OCI-LY3 (cell line): ENCODE data around the gene UGT1A4.

Source experiments
- H2AFZ ChIP-seq: fragments of 200-600, 300-600 bp; shearing (Covaris generic); 2 replicates; pipeline ENCODE4 v1.6.0; 2014; ENCODE audit warnings: antibody characterized with exemption, low read depth, low read length
- H3K27ac ChIP-seq: fragments of 200-600, 300-600 bp; sonication (generic); 2 replicates; pipeline ENCODE4 v1.5.1; 2014; ENCODE audit warnings: mild to moderate bottlenecking, low read length, moderate library complexity, mixed read lengths
- H3K27me3 ChIP-seq: fragments of 200-600, 300-600 bp; sonication (generic); 2 replicates; pipeline ENCODE4 v1.6.1; 2014; ENCODE audit warnings: low read depth, low read length, mixed read lengths
- H3K36me3 ChIP-seq: fragments of 200-600, 300-600 bp; sonication (generic); replicated peaks from 2 replicates; pipeline ENCODE3; 2014; ENCODE audit warnings: low read depth, low read length, mixed read lengths
- H3K4me1 ChIP-seq: fragments of 300-600, 200-600 bp; sonication (generic); 2 replicates; pipeline ENCODE4 v1.6.1; 2014; ENCODE audit warnings: low read length, mixed read lengths
- H3K4me2 ChIP-seq: fragments of 200-600, 300-600 bp; sonication (generic); 2 replicates; pipeline ENCODE4 v1.6.1; 2014; ENCODE audit warnings: low read length, mixed read lengths
- H3K4me3 ChIP-seq: fragments of 300-600, 200-600 bp; sonication (generic); 2 replicates; pipeline ENCODE4 v1.5.1; 2014; ENCODE audit warnings: antibody characterized with exemption, mild to moderate bottlenecking, low read length, moderate library complexity
- H3K79me2 ChIP-seq: fragments of 300-600, 200-600 bp; shearing (Covaris generic); 2 replicates; pipeline ENCODE4 v1.6.1; 2014; ENCODE audit warnings: mild to moderate bottlenecking, low read length, mixed read lengths
- H3K9ac ChIP-seq: fragments of 300-600, 200-600 bp; shearing (Covaris generic); 2 replicates; pipeline ENCODE4 v1.6.0; 2014; ENCODE audit warnings: mild to moderate bottlenecking, low read length, moderate library complexity
- H3K9me3 ChIP-seq: fragments of 200-600, 300-600 bp; shearing (Covaris generic); 2 replicates; pipeline ENCODE4 v1.6.1; 2014; ENCODE audit warnings: low read length, mixed read lengths; ENCODE audit not compliant: insufficient read depth
- H4K20me1 ChIP-seq: fragments of 200-600, 300-600 bp; sonication (generic); 2 replicates; pipeline ENCODE4 v1.6.1; 2016; ENCODE audit warnings: low read length, mixed read lengths; ENCODE audit not compliant: insufficient read depth
- EZH2phosphoT487 ChIP-seq: fragments of 200-600 bp; shearing (Covaris generic); IDR thresholded peaks from 2 replicates; pipeline ENCODE4 v1.6.1; 2018; ENCODE audit warnings: antibody characterized with exemption, mixed run types, low read depth
- TF ChIP-seq, protein P1 (sequence below): fragments of 200-600, 300-600 bp; sonication (generic); IDR thresholded peaks from 2 replicates; pipeline ENCODE4 v1.5.1; 2014; ENCODE audit warnings: antibody characterized with exemption, low read length, low read depth

Gene UGT1A4

DNA sequence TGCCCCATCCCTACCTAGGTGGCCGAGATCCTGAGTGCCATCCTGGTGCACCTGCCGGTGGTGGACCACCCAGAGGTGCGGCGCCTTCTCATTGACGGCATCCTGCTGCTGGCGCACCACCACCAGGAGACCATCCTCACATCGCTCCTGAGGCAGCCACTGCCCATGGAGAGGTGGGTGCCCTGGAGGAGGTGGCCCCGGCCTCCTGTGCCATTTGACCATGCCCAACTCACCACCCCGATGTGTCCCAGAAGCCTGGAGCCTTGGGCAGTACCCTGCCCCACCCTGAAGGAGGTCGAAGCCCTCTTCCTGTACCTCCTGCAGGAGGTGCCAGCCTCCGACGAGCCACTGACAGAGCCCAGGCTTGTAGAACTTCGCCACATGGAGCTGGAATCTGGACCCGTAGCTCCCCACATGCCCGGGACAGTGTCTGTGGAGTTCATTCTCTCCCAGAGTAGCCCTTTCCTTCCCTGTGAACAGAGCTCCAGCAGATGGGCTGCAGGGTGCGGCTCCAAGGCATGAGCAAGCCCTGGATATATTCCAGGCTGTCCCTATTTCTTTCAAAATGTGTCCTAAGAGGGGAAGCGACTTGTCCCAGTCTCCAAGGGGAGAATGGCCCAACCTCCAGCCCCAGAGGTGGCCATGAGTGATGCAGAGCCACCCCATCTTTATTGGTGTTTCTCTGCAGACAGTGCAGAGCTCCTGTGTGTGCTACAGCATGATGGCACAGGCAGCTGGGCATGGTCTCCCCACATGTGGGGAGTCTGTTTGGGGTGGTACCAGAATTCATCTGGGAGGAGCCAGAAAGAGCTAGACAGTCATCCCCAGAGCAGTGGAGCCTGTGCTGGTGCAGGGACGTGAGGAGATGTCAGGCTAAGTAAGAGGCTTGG is 101.6 kb downstream of the UGT1A4 start:
- no peaks in the 10 kb centered on the region for H3K9me3 ChIP-seq
- H3K4me2 ChIP-seq, result no peak overlapping the region
- H3K4me3 ChIP-seq, result no peak overlapping the region
- no peak overlapping the region for H3K27ac ChIP-seq
- H3K36me3 ChIP-seq, result no peaks in the 10 kb centered on the region
- TF ChIP-seq, protein P1, sequence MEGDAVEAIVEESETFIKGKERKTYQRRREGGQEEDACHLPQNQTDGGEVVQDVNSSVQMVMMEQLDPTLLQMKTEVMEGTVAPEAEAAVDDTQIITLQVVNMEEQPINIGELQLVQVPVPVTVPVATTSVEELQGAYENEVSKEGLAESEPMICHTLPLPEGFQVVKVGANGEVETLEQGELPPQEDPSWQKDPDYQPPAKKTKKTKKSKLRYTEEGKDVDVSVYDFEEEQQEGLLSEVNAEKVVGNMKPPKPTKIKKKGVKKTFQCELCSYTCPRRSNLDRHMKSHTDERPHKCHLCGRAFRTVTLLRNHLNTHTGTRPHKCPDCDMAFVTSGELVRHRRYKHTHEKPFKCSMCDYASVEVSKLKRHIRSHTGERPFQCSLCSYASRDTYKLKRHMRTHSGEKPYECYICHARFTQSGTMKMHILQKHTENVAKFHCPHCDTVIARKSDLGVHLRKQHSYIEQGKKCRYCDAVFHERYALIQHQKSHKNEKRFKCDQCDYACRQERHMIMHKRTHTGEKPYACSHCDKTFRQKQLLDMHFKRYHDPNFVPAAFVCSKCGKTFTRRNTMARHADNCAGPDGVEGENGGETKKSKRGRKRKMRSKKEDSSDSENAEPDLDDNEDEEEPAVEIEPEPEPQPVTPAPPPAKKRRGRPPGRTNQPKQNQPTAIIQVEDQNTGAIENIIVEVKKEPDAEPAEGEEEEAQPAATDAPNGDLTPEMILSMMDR, result no peak
- TF ChIP-seq EZH2phosphoT487, result no peak
- no peaks in the 10 kb centered on the region for H4K20me1 ChIP-seq
- H2AFZ ChIP-seq, result no peak overlapping the region
- no peaks in the 10 kb centered on the region for H3K4me1 ChIP-seq
- no peak overlapping the region for H3K9ac ChIP-seq
- no peaks in the 10 kb centered on the region for H3K27me3 ChIP-seq
- H3K79me2 ChIP-seq, result no peaks in the 10 kb centered on the region

DNA sequence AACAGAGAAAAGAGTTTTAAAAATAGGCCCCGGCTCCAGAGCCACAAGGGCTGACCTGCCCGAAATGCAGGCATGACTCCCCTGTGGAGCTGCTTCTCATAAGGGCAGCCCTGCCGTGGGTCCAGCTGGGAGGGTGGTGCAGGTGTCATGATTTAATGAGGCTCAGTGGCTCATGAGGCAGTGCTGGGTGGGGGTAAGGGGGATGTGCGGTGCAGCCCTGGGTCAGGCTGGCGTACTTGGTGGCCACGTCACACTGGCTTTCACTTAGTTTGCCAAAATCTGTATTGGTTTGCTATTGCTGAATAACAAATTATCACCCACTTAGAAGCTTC is 102.2 kb downstream of the UGT1A4 start:
- Histone ChIP-seq H3K9me3 (no peaks in the 10 kb centered on the region), H2AFZ (no peak overlapping the region), H3K36me3 (no peaks in the 10 kb centered on the region), H3K9ac (no peak overlapping the region), H3K27ac (no peak overlapping the region), H3K27me3 (no peaks in the 10 kb centered on the region), H3K79me2 (no peaks in the 10 kb centered on the region), H3K4me3 (no peak overlapping the region), H3K4me1 (no peaks in the 10 kb centered on the region), H3K4me2 (no peak overlapping the region), H4K20me1 (no peaks in the 10 kb centered on the region)
- TF ChIP-seq, protein P1, result no peak
- no peak for TF ChIP-seq EZH2phosphoT487

DNA sequence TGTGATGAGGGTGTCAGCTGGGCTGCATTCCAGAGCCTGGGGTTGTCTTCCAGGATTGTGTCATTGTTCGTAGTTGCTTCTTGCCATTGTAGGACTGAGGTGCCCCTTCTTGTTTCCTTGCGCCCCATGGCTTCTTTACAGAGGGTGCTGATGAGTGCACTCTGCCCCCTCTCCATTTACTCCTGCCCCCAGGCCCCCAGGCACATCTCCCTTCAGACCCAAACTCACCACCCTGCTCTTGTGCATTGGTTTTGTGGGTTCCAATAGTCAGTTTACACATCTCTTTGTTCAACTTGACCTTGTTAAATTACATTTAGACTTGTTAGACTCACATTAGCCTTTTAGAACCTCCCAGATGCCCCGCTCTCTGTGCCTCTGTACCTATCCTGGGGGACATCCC is 102.7 kb downstream of the UGT1A4 start:
- TF ChIP-seq, protein P1, result no peak
- TF ChIP-seq EZH2phosphoT487, result no peak

DNA sequence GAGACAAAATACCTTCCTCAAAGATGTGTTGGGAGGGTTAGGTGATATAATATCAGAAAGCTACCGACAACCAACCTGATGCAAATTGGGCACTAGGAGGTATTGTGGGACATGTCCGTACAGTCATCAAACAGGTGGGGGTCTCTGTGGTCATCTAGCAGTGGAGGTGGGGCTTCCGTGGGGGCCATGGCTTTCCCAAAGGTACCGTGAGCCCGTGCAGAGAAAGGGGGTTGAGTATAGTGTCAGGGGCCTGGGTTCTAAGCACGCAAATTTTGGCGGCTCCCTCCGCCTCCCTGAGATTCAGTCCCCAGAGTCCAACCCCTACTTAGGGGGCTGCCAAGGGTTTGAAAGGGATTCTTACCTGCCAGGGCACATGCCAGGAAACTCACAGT is 103.2 kb downstream of the UGT1A4 start:
- no peak for TF ChIP-seq EZH2phosphoT487
- TF ChIP-seq, protein P1, result no peak
- no peak overlapping the region for H3K27ac ChIP-seq
- H3K27me3 ChIP-seq, result no peaks in the 10 kb centered on the region
- H4K20me1 ChIP-seq, result no peaks in the 10 kb centered on the region
- no peak overlapping the region for H3K4me3 ChIP-seq
- no peaks in the 10 kb centered on the region for H3K79me2 ChIP-seq
- H3K4me1 ChIP-seq, result no peaks in the 10 kb centered on the region
- no peaks in the 10 kb centered on the region for H3K9me3 ChIP-seq
- H2AFZ ChIP-seq, result no peak overlapping the region
- no peak overlapping the region for H3K9ac ChIP-seq
- H3K36me3 ChIP-seq, result no peaks in the 10 kb centered on the region
- no peak overlapping the region for H3K4me2 ChIP-seq

More for the DNA sequence above, 102.7 kb downstream of the UGT1A4 start:
- H2AFZ ChIP-seq, result no peak overlapping the region
- no peak overlapping the region for H3K4me3 ChIP-seq
- H3K27ac ChIP-seq, result no peak overlapping the region
- H3K9ac ChIP-seq, result no peak overlapping the region
- H3K9me3 ChIP-seq, result no peaks in the 10 kb centered on the region
- no peaks in the 10 kb centered on the region for H4K20me1 ChIP-seq
- no peak overlapping the region for H3K4me2 ChIP-seq
- no peaks in the 10 kb centered on the region for H3K79me2 ChIP-seq
- no peaks in the 10 kb centered on the region for H3K4me1 ChIP-seq
- no peaks in the 10 kb centered on the region for H3K36me3 ChIP-seq
- H3K27me3 ChIP-seq, result no peaks in the 10 kb centered on the region
